ENCODE results near the gene NRXN3. TPM values are rescaled to one million over a fixed set of nuclear protein-coding genes. Genes with fewer than 3 reads are reported as not detected.

NRXN3 gene
- total and polyA plus RNA-seq, 2 of the 4 experiments (the other 2 are of a cell fraction), result 4.8 to 25.1 TPM

- Histone ChIP-seq H2BK5ac (ENCODE audit: low read depth, low read length, poor library complexity, severe bottlenecking) (no peak overlapping the region), H2AFZ (replicated peaks; ENCODE audit: low read length, poor library complexity) (no peak overlapping the region), H4K8ac (ENCODE audit: low read depth in 2 of 2, low read length in 2 of 2) (no peak overlapping the region), H3K27me3 (ENCODE audit: control insufficient read depth, insufficient read depth, low read length) (no peaks in the 10 kb centered on the region), H3K79me1 (ENCODE audit: low read depth in 1 of 2, low read length in 2 of 2) (no peaks in the 10 kb centered on the region), H3K27ac (ENCODE audit: insufficient read depth, low read length) (no peak overlapping the region), H3K18ac (ENCODE audit: low read depth, low read length) (no peak overlapping the region), H3K9ac (ENCODE audit: low read depth, low read length) (no peak overlapping the region), H3K9me1 (ENCODE audit: insufficient read depth, low read length) (no peaks in the 10 kb centered on the region), H4K5ac (ENCODE audit: low read depth, low read length) (no peak overlapping the region), H2AK5ac (ENCODE audit: low read depth, low read length) (no peak overlapping the region), H2BK20ac (ENCODE audit: low read depth, low read length) (no peak overlapping the region), H3K4ac (ENCODE audit: low read depth, low read length) (no peak overlapping the region), H3K23ac (ENCODE audit: low read depth, low read length) (no peak overlapping the region), H4K20me1 (ENCODE audit: insufficient read depth, low read length) (no peaks in the 10 kb centered on the region), H2BK15ac (ENCODE audit: low read depth, low read length) (no peak overlapping the region), H3K4me2 (ENCODE audit: low read depth, low read length) (no peak overlapping the region), H2BK120ac (ENCODE audit: low read depth, low read length) (no peak overlapping the region), H3K56ac (ENCODE audit: extremely low read depth, insufficient read depth, low read length) (no peak overlapping the region), H4K91ac (ENCODE audit: insufficient read depth, low read depth, low read length) (no peak overlapping the region), H3K14ac (replicated peaks; ENCODE audit: low read depth, low read length) (no peak overlapping the region), H3K36me3 (ENCODE audit: control insufficient read depth, insufficient read depth, low read length) (no peaks in the 10 kb centered on the region), H2AK9ac (replicated peaks; ENCODE audit: low read depth, low read length, poor library complexity) (no peak overlapping the region), H3K4me3 (ENCODE audit: insufficient read depth, low read depth, low read length) (no peak overlapping the region), H3K9me3 (ENCODE audit: control insufficient read depth, insufficient read depth, low read length) (no peaks in the 10 kb centered on the region; the same call in 1 of the 2 replicates), H3K4me1 (ENCODE audit: control insufficient read depth, insufficient read depth, low read length) (no peaks in the 10 kb centered on the region)
- no peak for ATAC-seq (ENCODE audit: low read depth)
- in situ Hi-C loops (cut with MboI; ENCODE audit: low sequenced_read_pairs), result no loop called here
- ChIA-PET CTCF (no interaction called here), POLR2A (ENCODE audit: unreplicated experiment) (no interaction called here)
- intact Hi-C loops (cut with micrococcal nuclease), result no loop called here
- no TSS peak for BruUV-seq (replicated peaks)
- no peak for TF ChIP-seq MXI1 (IDR thresholded peaks at IDR 0.05; ENCODE audit: borderline replicate concordance, low read depth, low read length)
- TF ChIP-seq RFX5 (IDR thresholded peaks at IDR 0.05; ENCODE audit: low read depth, low read length), result no peak
- no peak for TF ChIP-seq RCOR1 (IDR thresholded peaks at IDR 0.05; ENCODE audit: insufficient replicate concordance, low read length)
- TF ChIP-seq ELK1 (IDR thresholded peaks at IDR 0.05; ENCODE audit: borderline replicate concordance, low read depth, low read length), result no peak
- no peak for TF ChIP-seq RAD21 (IDR thresholded peaks at IDR 0.05; ENCODE audit: low read length)
- no peak for TF ChIP-seq SMC3 (IDR thresholded peaks at IDR 0.05; ENCODE audit: low read depth, low read length)
- TF ChIP-seq NFE2L2 (IDR thresholded peaks at IDR 0.05; ENCODE audit: low read depth, low read length), result no peak
- TF ChIP-seq FOS (IDR thresholded peaks at IDR 0.05; ENCODE audit: low read depth, low read length), result no peak
- TF ChIP-seq CHD1 (IDR thresholded peaks at IDR 0.05; ENCODE audit: low read depth, low read length), result no peak
- no peak for TF ChIP-seq CEBPB (IDR thresholded peaks at IDR 0.05; ENCODE audit: low read depth, low read length)
- no peak for TF ChIP-seq BHLHE40 (IDR thresholded peaks at IDR 0.05; ENCODE audit: low read depth, low read length)
- no peak for TF ChIP-seq CTCF (conservative IDR thresholded peaks at IDR 0.05; ENCODE audit: low read depth, low read length)
- no peak for TF ChIP-seq POLR2A (IDR thresholded peaks at IDR 0.05; ENCODE audit: low read depth, low read length)
- TF ChIP-seq USF2 (IDR thresholded peaks at IDR 0.05; ENCODE audit: low read depth, low read length), result no peak
- TF ChIP-seq MAFK (IDR thresholded peaks at IDR 0.05; ENCODE audit: low read depth, low read length), result no peak
- dilution Hi-C loops (cut with HindIII; ENCODE audit: low sequenced_read_pairs, unreplicated experiment), result no loop called here
- WGBS, 2 experiments (ENCODE audit: extremely low coverage in 2 of 2, insufficient read length in 1 of 2), result 0% methylated on average over 1 of the region's 5 CpGs; no CpG with 5 or more reads in 1 of the 2 experiments
- DNase-seq, result no peak
These were observed 309.1 kb downstream of the NRXN3 start for GRCh38 chr14:78479127-78479780.

All from IMR-90 (cell line).